Measurements from ENCODE around the gene KRTAP10-1. TPM values are rescaled to one million over a fixed set of nuclear protein-coding genes. Genes with fewer than 3 reads are reported as not detected.

The KRTAP10-1 gene
- total and polyA plus RNA-seq, 2 donors from 2014 or later = not detected

GRCh38 chr21:44522753-44523204, 17.2 kb downstream of the KRTAP10-1 start:
- intact Hi-C loops (cut with DNase I) = no loop called here
- FAIRE-seq = no peak
- no peak for TF ChIP-seq CTCF (IDR thresholded peaks at IDR 0.05; ENCODE audit: borderline replicate concordance, extremely low read depth, insufficient read depth)

GRCh38 chr21:44521928-44522752, 17.9 kb downstream of the KRTAP10-1 start:
- Histone ChIP-seq H3K9ac (ENCODE audit: low read length in 3 of 3) (no peak overlapping the region), H3K36me3 (ENCODE audit: control insufficient read depth in 2 of 3, insufficient read depth in 3 of 3, low read length in 3 of 3) (no peaks in the 10 kb centered on the region), H3K4me1 (ENCODE audit: control insufficient read depth in 2 of 3, insufficient read depth in 2 of 3, low read depth in 1 of 3, low read length in 3 of 3) (no peaks in the 10 kb centered on the region), H3K4me3 (ENCODE audit: low read length in 3 of 3) (no peak overlapping the region), H3K9me3 (ENCODE audit: control insufficient read depth in 2 of 3, insufficient read depth in 1 of 3, low read length in 3 of 3) (no peaks in the 10 kb centered on the region), H3K27ac (ENCODE audit: low read depth in 2 of 2, low read length in 2 of 2) (no peak overlapping the region), H3K27me3 (ENCODE audit: control insufficient read depth, insufficient read depth, low read length) (no peaks in the 10 kb centered on the region)
- intact Hi-C loops (cut with DNase I) = no loop called here
- no peak for FAIRE-seq
- no peak for TF ChIP-seq CTCF (IDR thresholded peaks at IDR 0.05; ENCODE audit: borderline replicate concordance, extremely low read depth, insufficient read depth)
- DNase-seq = peak in 2 of 5 donors; percentile 30 to 72

More at GRCh38 chr21:44522753-44523204, 17.2 kb downstream of the KRTAP10-1 start:
- Histone ChIP-seq H3K4me3 (ENCODE audit: low read length in 3 of 3) (no peak overlapping the region), H3K27me3 (ENCODE audit: control insufficient read depth, insufficient read depth, low read length) (no peaks in the 10 kb centered on the region), H3K27ac (ENCODE audit: low read depth in 2 of 2, low read length in 2 of 2) (no peak overlapping the region), H3K4me1 (ENCODE audit: control insufficient read depth in 2 of 3, insufficient read depth in 2 of 3, low read depth in 1 of 3, low read length in 3 of 3) (no peaks in the 10 kb centered on the region), H3K9me3 (ENCODE audit: control insufficient read depth in 2 of 3, insufficient read depth in 1 of 3, low read length in 3 of 3) (no peaks in the 10 kb centered on the region), H3K9ac (ENCODE audit: low read length in 3 of 3) (no peak overlapping the region), H3K36me3 (ENCODE audit: control insufficient read depth in 2 of 3, insufficient read depth in 3 of 3, low read length in 3 of 3) (no peaks in the 10 kb centered on the region)
- no peak for DNase-seq

- H3K27ac ChIP-seq (ENCODE audit: low read depth in 2 of 2, low read length in 2 of 2) = no peak overlapping the region
- H3K4me3 ChIP-seq (ENCODE audit: low read length in 3 of 3) = no peak overlapping the region
- H3K4me1 ChIP-seq (ENCODE audit: control insufficient read depth in 2 of 3, insufficient read depth in 2 of 3, low read depth in 1 of 3, low read length in 3 of 3) = no peaks in the 10 kb centered on the region
- no peak for TF ChIP-seq CTCF (IDR thresholded peaks at IDR 0.05; ENCODE audit: borderline replicate concordance, extremely low read depth, insufficient read depth)
- intact Hi-C loops (cut with DNase I) = no loop called here
- H3K9ac ChIP-seq (ENCODE audit: low read length in 3 of 3) = no peak overlapping the region
- FAIRE-seq = no peak
- peak in 1 of 5 donors; percentile 32 for DNase-seq
- H3K36me3 ChIP-seq (ENCODE audit: control insufficient read depth in 2 of 3, insufficient read depth in 3 of 3, low read length in 3 of 3) = no peaks in the 10 kb centered on the region
- H3K27me3 ChIP-seq (ENCODE audit: control insufficient read depth, insufficient read depth, low read length) = no peaks in the 10 kb centered on the region
- H3K9me3 ChIP-seq (ENCODE audit: control insufficient read depth in 2 of 3, insufficient read depth in 1 of 3, low read length in 3 of 3) = no peaks in the 10 kb centered on the region
These were observed 18.6 kb downstream of the KRTAP10-1 start for GRCh38 chr21:44521301-44521927.

Data from kidney (tissue), 14 donors.